ENCODE results near the gene UBE2G1.

UBE2G1 gene

DNA sequence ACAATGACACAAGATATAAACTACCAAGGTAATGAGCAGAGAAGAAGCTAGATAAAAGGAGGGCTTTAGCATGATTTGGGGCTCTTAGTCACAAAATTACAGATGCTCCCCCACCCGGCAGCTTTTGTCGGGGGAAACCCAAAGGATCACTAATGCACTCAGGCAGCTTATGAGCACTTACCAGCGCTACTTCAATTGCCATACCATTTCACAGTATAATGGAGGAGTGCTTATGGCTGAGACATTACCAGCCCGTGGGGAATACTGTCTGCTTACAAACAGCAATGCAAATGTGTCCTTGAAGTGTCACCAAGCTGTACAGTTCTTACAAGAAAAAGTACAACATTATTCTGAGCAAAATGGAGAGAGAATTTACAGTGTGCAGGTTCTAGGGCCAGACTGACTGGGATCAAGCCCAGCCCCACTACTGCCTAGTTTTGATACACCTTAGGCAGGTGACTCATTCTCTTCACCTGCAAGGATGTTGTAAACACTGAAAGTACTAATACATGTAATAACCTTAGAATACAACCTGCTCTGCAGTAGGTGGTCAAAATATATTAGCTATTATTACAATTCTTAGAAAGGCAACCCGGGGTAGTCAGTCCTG is 119.0 kb downstream of the UBE2G1 start:
- DNase-seq (ENCODE audit: low read depth), result no peak

DNA sequence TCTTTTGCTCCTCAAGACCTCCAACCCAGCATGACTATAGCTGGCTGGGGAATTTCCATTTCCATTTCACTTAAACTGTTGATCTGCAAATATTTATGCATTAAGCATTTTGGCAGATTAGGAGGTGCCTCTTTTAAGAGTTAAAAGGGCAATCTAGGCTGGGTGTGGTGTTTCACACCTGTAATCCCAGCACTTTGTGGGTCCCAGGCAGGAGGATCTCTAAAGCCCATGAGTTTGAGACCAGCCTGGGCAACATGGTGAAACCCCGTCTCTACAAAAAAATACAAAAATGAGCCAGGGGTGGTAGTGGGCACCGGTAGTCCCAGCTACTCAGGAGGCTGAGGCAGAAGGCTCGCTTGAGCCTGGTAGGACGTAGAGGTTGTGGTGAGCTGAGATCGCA is 119.8 kb downstream of the UBE2G1 start:
- DNase-seq (ENCODE audit: low read depth), result no peak

DNA sequence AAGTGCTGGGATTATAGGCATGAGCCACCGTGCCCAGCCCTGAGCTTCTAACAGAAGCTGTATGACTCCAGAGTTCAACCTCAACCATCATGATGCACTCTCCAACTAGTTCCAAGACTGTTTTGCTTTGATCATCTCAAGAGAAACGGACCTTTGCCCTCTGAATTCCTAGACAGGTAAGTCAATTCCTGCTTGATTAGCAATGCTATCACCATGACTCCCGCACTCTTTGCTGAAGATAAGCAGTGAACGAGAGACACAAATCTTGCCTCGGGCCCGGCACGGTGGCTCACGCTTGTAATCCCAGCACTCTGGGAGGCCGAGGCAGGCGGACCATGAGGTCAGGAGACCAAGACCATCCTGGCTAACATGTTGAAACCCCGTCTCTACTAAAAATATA is 124.9 kb downstream of the UBE2G1 start:
- no peak for DNase-seq (ENCODE audit: low read depth)

GRCh38 chr17:4236456-4236855 is 130.0 kb downstream of the UBE2G1 start:
- DNase-seq (ENCODE audit: low read depth), result no peak

- DNase-seq (ENCODE audit: low read depth), result no peak
Observed at GRCh38 chr17:4235372-4236279, 130.8 kb downstream of the UBE2G1 start.

- no peak for DNase-seq (ENCODE audit: low read depth)
Observed at GRCh38 chr17:4234401-4234800, 132.1 kb downstream of the UBE2G1 start.

DNA sequence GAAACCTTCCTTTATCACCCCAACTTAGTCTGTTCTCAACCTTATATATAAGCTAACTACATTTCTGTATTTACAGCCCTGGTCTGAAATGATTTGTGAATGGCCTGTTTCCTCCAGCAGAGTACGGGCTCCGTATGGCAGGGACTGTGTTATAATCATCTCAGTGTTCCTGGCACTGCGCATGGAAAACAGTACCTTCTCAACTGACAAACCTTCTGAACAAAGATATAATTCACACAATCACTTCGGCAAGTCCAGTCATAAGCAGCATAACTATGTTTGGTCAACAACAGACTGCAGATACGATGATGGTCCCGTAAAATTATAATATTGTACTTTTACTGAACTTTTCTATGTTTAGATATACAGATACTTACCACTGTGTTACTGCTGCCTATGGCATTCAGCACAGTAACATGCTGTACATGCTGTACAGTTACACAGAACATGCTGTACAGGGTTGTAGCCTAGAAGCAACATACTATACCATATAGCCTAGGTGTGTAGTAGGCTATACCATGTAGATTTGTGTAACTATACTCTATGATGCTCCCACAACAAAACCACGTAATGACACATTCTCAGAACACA is 132.7 kb downstream of the UBE2G1 start:
- DNase-seq (ENCODE audit: low read depth), result no peak

GRCh38 chr17:4232168-4232813 is 134.2 kb downstream of the UBE2G1 start:
- no peak for DNase-seq (ENCODE audit: low read depth)

- DNase-seq (ENCODE audit: low read depth), result no peak
Observed at GRCh38 chr17:4229627-4230541, 136.6 kb downstream of the UBE2G1 start.

GRCh38 chr17:4221899-4222659 is 144.4 kb downstream of the UBE2G1 start:
- no peak for DNase-seq (ENCODE audit: low read depth)

GRCh38 chr17:4221163-4221562 is 145.3 kb downstream of the UBE2G1 start:
- no peak for DNase-seq (ENCODE audit: low read depth)

DNA sequence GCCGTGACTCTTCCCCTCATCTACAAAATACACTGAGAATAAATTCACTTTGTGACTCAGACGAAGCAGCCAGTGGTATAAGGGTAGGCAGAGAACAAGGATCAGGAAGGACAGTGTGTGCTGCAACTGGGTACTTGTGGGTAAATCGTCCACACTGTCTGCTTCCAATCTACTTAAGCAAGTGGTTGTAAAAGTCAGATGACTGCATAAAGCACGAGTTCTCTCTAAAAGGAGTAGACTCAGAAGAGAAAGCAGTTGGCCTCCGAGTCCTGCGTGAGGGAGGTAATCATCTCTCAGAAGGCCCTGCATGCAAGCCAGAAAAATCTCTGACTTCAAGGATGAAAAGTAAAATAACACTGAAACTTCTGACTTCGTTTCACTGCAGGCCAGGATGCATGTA is 145.8 kb downstream of the UBE2G1 start:
- DNase-seq (ENCODE audit: low read depth), result no peak

Measured in stimulated activated CD8-positive, alpha-beta memory T cell treated with anti-CD3 and anti-CD28 coated beads, Interleukin-7, amount 100 ng/mL, for 24 hours (primary cell).